BJ (cell line): Measurements from ENCODE around the gene TIMM23. TPM values are rescaled to one million over a fixed set of nuclear protein-coding genes. Genes with fewer than 3 reads are reported as not detected.

Source experiments
- CTCF ChIA-PET: fragments of 350-600 bp; formaldehyde crosslinking; extraction: SDS; loops from one replicate; lab custom pipeline; 2021; ENCODE audit warnings: antibody characterized with exemption, inconsistent platforms; lab: Yijun Ruan, JAX
- POLR2A ChIA-PET: fragments of 300-600 bp; sonication (Branson Sonifier 250); formaldehyde crosslinking; extraction: SDS; loops from one replicate; lab custom pipeline; 2021; ENCODE audit warnings: antibody characterized with exemption; lab: Charles Lee
- DNase-seq: peaks from one replicate; pipeline ENCODE4 v3.0.0-alpha.2; 2011; ENCODE audit warnings: low read depth
- H3K27me3 ChIP-seq: 2 replicates; pipeline ENCODE4 v1.6.0; 2011; ENCODE audit warnings: low read length; ENCODE audit not compliant: control insufficient read depth, insufficient read depth
- H3K36me3 ChIP-seq: 2 replicates; pipeline ENCODE4 v1.5.1; 2011; ENCODE audit warnings: low read length; ENCODE audit not compliant: control insufficient read depth, insufficient read depth
- H3K4me3 ChIP-seq: 2 replicates; pipeline ENCODE4 v1.5.1; 2011; ENCODE audit warnings: low read depth, mild to moderate bottlenecking, control low read depth, low read length
- polyA plus RNA-seq: library from polyadenylated mRNA; depleted of rRNA; stranded (reverse); fragments of >200 nt; gene quantifications from 2 replicates; pipeline ENCODE4 v1.2.3, GENCODE V29; 2011
- TF ChIP-seq, protein P1 (sequence below): IDR thresholded peaks from 2 replicates; pipeline ENCODE4 v1.5.1; 2011; ENCODE audit warnings: low read depth, mild to moderate bottlenecking, control low read depth, inconsistent platforms, low read length, moderate library complexity; ENCODE audit not compliant: insufficient read depth

The TIMM23 gene
- polyA plus RNA-seq, 1 experiment, result 52.5 TPM

DNA sequence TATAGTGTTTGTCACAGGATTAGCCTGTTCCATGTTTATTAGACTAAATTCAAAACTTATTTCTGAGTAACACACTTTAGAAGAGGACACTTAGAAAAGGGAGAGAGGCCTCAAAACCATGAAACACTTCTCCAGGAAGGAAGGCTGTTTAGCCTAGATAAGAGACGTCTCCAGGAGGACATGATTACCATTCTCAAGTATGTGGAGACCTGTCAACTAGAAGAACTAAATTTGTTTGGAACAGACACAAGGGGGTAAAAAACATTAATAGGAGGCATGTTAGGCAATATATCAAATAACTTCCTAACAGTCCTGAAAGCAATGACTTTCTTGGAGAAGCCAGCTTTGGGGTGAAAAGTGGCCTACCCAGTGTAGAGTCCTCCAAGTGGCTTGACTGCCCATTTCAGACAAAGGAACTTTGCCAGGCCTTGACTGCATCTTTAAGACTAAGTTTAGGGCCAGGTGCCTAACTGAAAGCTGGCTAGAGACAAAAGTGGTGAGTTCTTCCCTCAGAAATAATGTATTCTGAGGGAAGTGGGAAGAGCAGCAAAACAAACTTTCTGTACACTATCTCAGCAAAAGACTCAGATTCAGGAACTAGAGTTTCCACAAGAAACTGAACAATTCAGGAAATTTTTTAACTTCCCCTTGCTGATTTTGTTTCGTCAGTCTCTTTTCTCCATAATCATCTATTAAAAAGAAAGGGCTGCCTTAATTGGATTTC, 46.3 kb downstream of the TIMM23 start:
- DNase-seq, result no peak
- ChIA-PET CTCF (interaction anchor here (3.4 kb wide), 1 partner anchor 10 kb away, joined by 18 read pairs; no protein-coding TSS in a partner anchor), POLR2A (no interaction called here)

DNA sequence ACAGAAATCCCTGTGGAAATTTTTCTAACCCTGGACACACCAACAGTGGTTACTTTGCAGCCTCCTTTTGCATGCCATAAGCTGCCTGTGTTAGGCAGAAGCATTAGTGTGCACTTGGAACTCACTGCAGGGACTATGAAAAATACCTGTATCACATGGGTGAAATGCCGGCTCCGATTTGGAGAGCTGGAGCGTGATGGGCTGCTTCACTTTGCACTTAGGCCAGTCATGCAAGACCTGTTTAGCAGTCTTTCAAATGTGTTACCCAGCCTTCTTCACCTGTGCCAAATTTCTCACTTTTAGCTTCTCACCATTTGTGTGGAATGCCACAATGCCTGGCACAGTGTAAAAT, 46.9 kb downstream of the TIMM23 start:
- TF ChIP-seq, protein P1, sequence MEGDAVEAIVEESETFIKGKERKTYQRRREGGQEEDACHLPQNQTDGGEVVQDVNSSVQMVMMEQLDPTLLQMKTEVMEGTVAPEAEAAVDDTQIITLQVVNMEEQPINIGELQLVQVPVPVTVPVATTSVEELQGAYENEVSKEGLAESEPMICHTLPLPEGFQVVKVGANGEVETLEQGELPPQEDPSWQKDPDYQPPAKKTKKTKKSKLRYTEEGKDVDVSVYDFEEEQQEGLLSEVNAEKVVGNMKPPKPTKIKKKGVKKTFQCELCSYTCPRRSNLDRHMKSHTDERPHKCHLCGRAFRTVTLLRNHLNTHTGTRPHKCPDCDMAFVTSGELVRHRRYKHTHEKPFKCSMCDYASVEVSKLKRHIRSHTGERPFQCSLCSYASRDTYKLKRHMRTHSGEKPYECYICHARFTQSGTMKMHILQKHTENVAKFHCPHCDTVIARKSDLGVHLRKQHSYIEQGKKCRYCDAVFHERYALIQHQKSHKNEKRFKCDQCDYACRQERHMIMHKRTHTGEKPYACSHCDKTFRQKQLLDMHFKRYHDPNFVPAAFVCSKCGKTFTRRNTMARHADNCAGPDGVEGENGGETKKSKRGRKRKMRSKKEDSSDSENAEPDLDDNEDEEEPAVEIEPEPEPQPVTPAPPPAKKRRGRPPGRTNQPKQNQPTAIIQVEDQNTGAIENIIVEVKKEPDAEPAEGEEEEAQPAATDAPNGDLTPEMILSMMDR, result no peak
- no peak for DNase-seq
- Histone ChIP-seq H3K27me3 (no peaks in the 10 kb centered on the region), H3K4me3 (no peak overlapping the region), H3K36me3 (peaks cover 2% of the 10 kb centered on the region)
- ChIA-PET POLR2A (no interaction called here), CTCF (interaction anchor here (1.3 to 3.4 kb wide), 2 partner anchors 10 to 13 kb away, joined by 3 to 18 read pairs; no protein-coding TSS in a partner anchor)

More for the DNA sequence above, 46.3 kb downstream of the TIMM23 start:
- Histone ChIP-seq H3K4me3 (no peak overlapping the region), H3K36me3 (peaks cover 2% of the 10 kb centered on the region), H3K27me3 (no peaks in the 10 kb centered on the region)
- TF ChIP-seq, protein P1, result no peak

DNA sequence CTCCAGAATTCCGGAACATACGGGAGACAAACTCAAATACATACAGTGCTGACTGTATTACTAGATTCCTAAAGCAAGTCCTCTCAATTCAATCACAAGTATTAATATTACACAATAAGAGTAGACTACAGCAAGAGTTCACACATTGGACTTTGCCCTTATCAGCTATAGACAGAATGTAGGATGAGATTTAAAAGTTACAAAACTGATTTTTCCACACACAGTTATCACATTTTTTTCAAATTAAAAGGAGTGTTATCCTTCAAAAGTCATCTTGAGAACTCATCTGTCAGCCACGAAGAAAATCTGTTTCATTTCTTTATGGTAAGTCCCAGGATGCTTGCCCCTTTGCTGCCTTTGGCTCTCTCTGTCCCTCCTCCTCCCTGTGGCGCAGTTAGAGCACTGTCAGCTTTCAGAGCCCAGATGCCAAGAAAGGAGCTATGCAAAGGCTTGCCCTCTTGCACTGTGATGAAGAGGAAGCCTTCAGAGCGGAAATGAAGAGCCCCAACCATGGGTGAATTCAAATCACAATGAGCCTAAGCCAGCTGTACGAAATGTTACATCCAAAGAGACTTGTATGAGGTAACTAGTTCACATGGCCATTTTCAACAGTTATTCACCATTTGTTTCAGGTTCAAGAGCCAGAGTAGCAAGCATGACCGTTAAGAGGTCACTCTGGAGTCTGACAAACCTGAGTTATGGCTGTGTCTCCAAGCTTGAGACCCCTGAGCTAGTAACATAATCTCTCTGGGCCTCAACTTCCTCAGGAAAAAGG, 47.5 kb downstream of the TIMM23 start:
- H3K36me3 ChIP-seq, result peaks cover 2% of the 10 kb centered on the region; the same call in 1 of the 2 replicates
- TF ChIP-seq, protein P1, result no peak
- no peak overlapping the region for H3K4me3 ChIP-seq
- ChIA-PET CTCF (interaction anchor here (0.6 to 3.4 kb wide), 3 partner anchors 9 to 498 kb away, joined by 3 to 18 read pairs (median 3); no protein-coding TSS in a partner anchor), POLR2A (no interaction called here)
- no peak for DNase-seq
- no peaks in the 10 kb centered on the region for H3K27me3 ChIP-seq

DNA sequence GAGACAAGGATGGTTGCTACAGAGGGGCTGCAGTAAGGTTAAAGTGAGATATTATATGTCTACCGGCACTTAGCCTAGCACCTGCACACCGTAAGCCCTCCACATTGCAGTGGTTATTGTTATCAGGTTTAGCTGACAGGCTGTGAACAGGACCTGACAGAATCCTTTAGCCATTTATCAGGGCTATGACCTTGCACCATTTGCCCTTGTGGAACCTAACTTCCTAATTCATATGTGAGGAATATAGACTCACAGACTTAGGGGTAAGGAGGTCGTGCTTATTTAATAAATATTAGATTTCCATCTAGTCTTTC, 48.0 kb downstream of the TIMM23 start:
- Histone ChIP-seq H3K36me3 (no peaks in the 10 kb centered on the region), H3K27me3 (no peaks in the 10 kb centered on the region), H3K4me3 (no peak overlapping the region)
- POLR2A ChIA-PET, result no interaction called here
- DNase-seq, result no peak
- TF ChIP-seq, protein P1, result no peak
- CTCF ChIA-PET, result interaction anchor here (0.6 to 3.4 kb wide), 3 partner anchors 9 to 497 kb away, joined by 3 to 18 read pairs (median 3); no protein-coding TSS in a partner anchor
